ENCODE measurements around the gene ART5.
"Not testable (repeated sequence)": the region's sequence is repeated elsewhere in the genome, so short reads cannot be mapped to it uniquely, and the experiment has no call there.

The ART5 gene

DNA sequence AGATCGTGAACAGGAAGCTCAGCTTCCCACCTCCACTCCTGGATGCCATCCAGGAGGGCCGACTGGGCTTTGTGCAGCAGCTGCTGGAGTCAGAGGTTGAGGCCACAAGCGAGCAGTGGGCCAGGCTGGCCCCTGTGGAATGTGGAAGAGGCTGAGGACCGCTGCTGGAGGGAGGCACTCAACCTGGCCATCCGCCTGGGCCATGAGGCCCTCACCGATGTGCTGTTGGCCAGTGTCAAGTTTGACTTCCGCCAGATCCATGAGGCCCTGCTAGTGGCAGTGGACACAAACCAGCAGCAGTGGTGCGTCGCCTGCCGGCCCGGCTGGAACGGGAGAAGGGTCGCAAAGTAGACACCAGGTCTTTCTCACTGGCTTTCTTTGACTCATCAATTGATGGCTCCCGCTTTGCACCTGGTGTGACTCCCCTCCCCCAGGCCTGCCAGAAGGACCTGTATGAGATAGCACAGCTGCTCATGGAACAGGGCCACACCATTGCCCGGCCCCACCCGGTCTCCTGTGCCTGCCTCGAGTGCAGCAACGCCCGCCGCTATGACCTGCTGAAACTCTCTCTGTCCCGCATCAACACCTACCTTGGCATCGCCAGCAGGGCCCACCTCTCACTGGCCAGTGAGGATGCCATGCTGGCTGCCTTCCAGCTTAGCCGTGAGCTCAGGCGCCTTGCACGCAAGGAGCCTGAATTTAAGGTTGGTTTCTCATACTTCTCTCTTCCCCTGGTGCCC is 24.9 kb downstream of the ART5 start:
- DNase-seq: peak; percentile 27

DNA sequence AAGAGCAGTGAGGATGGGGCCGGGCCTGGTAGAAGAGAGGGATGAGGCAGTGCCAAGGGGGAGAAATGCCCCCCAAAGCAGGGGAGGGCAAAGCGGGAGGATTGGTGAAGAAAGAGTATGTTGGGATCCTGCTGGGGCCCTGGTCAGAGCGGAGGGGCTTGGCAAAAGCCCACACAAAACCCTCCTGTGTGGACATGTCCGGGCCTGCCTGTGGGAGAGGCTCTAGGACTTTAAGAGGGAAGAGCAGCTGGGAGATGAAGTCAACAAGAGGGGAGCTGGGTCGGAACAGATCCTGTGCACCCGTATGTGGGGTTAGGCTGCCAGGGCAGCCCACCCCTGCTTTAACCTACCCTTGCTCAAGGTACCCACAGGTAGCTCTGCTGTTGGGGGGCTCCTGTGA is 25.8 kb downstream of the ART5 start:
- DNase-seq: no peak

DNA sequence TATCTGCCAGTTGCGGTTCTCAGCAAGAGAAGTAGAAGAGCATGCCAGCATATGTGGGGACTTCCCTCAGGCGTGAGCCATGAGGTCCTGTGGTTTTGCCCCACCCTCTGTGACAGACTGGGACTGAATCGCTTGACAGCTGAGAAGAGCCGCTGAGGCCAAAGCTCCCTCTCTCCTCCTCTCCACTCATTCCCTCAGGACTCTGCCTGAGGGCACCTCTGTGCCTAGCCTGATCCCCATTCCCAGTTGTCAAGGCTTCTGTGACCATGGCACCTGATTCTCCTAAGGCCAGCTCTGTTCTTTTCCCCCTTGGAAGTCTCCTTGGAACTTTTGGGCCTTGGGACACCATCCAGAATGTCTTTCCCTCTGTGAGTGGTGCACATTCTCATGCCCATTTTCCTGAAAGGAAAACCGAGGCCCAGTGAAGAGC is 27.0 kb downstream of the ART5 start:
- DNase-seq: no peak

DNA sequence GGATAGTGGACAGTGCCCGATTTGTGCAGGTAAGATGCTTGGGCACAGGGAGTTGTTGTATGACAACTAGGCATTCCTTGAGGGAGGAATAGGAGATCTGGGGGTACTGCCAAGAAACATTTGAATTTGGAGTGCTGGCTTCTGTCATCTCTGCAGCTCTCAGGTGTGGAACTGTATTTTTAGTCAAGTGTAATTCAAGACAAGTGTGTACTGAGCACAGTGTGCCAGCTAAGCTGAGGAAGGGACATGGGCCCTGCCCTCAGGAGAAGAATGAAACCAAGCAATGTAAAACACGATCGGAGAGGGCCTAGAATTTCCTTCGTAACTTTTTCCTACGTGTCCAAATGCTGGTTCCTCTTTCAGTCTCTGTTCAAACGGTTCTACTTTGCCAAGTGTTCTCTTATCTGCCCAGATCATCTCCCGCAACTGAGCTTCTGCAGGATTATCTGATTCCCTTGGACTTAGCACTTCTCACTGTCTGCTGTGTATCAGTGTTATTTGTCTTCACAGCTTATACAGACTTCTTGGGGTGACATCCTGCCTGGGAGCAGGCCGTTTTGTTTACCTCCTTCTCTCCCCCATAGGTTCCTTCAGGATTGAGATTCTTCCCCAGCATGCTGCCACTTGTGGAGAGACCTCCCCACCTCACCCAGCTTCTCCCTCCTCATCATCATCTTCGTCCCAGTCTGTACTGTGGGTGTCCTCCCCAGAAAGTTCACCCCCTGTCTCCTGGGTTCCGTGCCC is 27.6 kb downstream of the ART5 start:
- DNase-seq: no peak

DNA sequence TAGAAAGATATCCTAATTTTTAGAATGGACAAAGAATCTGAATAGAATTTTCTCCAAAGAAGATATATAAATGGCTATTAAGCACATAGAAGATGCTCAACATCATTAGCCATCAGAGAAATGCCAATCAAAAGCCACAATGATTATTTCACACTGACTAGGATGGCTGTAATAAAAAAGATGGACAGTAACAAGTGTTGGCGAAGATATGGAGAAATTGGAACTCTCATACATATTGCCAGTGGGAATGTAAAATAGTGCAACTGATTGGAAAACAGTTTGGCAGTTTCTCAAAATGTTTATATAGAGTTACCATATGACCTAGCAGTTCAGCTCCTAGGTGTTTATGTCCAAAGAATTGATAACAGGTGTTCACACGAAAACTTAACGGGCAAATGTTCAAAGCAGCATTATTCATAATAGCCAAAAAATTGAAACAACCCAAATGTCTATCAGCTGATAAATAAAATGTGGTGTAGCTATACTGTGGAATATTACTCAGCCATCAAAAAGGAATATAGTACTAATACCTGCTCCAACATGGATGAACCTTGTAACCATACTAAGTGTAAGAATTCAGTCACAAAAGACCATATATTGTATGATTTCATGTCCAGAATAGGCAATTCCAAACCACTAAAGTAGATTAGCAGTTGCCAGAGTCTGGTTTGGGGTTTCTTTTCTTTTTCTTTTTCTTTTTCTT is 29.7 kb downstream of the ART5 start:
- no peak for DNase-seq

DNA sequence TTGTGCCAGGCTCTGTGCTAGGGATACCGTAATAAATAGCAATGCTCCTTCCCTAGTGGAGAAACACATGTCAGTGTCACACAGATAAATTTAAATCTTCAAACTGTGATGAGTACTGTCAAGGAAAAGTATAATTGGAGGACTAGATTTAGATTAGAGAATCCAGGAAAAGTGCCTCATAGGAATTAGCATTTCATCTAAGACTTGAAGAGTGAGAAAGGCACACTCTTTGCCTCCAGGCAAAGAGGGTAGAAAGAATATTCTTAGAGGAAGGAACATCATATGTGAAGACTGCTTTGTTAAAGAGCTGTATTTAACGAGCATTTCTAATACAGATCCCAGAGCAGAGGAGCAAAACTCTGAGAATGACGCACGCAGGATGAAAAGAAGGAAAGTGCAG is 30.9 kb downstream of the ART5 start:
- DNase-seq: no peak

DNA sequence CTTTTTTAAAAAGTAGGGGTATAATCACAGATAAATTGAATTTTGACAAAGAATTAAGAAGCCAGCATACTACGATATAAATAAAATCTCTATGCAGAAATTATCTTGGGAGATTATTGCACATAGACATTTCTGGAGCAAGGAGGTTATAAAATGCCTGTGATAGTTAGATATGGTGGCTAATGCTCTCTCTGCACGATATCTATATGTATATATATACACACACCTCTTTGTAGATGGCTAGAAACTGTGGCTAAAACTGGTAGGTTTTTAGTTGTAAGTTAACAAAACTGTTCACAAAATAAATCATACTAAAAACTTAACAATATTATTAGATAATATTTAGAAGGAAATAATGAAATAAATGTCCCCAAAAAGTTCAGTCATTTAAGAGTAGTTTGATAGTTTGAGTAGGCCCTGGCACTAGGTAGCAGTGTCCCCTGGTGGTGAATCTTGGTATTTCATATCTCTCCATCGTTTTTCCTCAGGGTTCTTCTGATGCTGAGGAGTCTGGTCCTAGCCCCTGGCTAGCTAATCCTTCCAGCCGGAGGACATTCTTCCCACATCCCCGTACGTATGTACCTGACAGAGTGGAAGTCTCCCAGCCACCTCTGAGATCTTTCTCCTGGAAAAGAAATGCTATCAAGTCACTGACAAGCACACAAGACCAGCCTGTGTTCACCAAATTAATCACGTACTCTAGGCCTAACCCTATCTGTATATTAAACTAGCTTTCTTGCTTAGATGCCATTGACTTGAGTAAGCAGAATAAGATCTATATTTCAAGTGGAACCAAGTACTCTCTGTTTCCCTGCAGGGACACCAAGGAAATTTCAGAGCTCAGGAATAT is 32.2 kb downstream of the ART5 start:
- DNase-seq: peak; percentile 29

DNA sequence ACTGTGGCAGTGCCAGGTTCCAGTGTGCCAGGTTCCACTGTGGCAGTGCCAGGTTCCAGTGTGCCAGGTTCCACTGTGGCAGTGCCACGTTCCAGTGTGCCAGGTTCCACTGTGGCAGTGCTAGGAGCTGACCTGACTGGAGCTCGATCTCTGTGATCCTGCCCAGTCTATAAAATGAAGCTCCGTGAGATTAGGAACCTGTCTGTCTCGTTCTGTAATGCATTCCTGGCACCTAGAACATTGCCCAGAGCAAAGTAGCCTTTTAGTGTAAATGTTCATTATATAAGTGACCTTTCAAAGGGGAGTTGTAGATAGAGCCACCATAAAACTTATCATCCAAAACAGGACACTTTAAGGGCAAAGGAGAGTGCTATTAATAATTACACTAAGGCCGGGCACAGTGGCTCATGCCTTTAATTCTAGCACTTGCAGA is 36.0 kb downstream of the ART5 start:
- no peak for DNase-seq

DNA sequence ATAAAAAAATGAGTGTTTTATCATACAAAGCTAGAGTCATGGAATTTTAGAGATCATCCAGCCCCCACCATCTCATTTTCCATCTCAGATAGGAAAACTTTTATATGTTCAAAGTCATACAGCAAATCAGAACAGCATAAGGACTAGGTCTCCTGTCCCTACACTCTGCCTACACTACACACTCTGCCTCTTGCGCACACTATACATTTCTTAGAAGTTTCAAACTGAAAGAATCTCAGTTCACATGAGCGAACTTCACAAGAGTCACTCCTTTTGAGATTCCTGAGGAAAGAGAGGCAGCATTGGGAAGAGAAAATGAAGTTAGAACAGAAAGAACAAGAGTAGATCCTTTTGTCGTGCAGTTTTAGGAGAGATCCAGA is 36.5 kb downstream of the ART5 start:
- DNase-seq: no peak

DNA sequence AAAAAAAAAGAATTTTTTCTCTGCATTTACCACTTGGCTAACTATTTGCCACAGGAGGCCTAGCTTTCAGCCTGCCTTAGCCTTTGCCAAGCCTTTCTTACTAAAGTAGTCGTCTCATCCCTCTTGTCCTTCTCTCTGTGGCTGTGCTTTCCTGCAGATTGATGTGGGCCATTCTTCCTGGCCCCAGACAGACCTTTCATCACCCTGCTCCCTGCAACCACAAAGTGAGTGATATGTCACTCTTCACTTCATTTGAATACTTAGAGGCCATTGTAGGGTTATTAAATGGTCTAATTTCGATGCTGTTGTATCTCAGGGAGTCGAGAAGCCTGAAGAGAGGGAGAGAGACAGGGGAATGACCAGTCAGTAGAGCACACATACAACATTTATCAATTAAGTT is 37.6 kb downstream of the ART5 start:
- peak; percentile 46 for DNase-seq

DNA sequence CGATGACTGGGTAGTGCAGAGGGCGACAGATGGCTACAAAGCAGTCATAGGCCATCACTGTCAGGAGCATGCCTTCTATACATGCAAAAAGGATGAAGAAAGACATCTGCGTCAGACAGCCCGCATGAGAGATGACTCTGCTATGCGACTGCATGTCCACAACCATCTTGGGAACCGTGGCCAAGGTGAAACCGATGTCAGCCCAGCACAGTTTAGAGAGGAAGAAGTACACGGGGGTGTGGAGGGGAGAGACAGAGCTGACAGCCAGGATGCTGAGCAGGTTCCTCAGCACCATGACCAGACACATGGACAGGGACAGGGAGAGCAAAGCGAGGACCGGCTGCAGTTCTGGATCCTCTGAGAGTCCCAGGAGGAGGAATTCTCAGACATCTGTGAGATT is 41.6 kb downstream of the ART5 start:
- not testable (repeated sequence) for DNase-seq

DNA sequence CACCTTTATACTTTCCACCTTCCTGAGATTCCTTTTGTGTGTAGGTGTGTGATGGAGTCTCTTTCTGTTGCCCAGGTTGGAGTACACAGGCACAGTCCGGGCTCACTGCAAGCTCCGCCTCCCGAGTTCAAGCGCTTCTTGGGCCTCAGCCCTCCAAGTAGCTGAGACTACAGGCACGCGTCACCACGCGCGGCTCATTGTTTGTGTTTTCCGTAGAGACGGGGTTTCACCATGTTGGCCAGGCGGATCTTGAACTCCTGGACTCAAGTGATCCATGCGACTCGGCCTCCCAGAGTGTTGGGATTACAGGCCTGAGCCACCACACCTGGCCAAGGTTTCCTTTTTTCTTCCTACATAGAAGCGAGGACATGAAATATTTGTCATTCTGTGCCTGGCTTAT is 44.0 kb downstream of the ART5 start:
- not testable (repeated sequence) for DNase-seq

DNA sequence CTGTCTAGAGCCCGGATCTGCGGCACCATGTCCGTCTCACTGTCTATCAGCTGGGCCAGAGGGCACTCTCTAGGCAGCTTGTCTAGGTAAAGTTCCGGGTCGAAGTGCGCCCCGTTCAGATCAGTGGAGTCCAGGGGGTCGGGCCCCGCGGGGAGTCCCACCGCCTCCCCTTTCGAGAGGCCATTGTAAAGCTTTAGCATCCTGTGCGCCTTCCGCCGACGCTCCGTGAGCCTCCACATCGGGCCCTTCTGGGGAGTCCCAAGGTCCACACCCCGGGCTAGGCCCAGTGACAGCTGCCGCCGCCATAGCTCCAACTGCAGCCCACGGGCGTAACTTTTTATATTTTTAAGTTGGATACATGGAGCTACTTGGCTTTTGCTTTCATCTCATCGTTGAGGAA is 50.5 kb downstream of the ART5 start:
- not testable (repeated sequence) for DNase-seq

DNA sequence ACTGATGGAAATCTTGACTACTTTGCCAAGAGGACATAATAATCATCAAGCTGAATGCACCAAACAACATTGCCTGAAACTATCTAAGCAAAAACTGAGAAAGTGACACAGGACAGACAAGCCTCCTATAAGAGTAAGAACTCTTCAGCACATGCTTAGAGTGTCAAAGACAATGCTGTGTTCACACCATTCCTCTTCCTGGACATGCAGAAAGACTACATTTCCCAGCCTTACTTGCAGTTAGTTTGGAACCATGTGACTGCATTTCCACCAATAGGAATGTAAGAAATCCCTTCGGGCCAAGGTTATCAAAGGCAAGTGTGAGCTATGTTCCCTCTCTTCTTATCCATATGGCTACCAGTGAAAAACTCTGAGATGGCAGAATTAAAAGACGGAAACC is 51.6 kb downstream of the ART5 start:
- not testable (repeated sequence) for DNase-seq

DNA sequence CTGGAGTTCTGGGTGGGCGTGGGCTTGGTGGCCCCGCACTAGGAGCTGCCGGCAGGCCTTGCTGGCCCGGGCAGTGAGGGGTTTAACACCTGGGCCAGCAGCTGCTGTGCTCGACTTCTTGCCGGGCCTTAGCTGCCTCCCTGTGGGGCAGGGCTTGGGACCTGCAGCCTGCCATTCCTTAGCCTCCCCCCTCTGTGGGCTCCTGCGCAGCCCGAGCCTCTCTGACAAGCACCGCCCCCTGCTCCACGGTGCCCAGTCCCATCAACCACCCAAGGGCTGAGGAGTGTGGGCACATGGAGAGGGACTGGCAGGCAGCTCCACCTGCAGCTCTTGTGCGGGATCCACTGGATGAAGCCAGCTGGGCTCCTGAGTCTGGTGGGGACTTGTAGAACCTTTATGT is 53.0 kb downstream of the ART5 start:
- DNase-seq: not testable (repeated sequence)

Measured in fibroblast of upper back skin (primary cell).